Ureter (tissue), 1 donor: ENCODE data around the gene SIRPA. TPM values are rescaled to one million over a fixed set of nuclear protein-coding genes. Genes with fewer than 3 reads are reported as not detected.
A peak's percentile ranks its signal among the peaks of the same experiment; 100 is the strongest.

Experiments
- DNase-seq: peaks from one replicate; pipeline ENCODE4 v3.0.0-alpha.2; 2020; ENCODE audit warnings: low spot score
- total RNA-seq: library from RNA; stranded (reverse); gene quantifications from one replicate; pipeline ENCODE4 v1.2.4, GENCODE V29; 2023
- donor health status: DM: yes; HTN: yes; CAD: no.

The SIRPA gene
- total RNA-seq, 1 donor from 2014 or later: 14.5 TPM

GRCh38 chr20:1888796-1889463, 6.3 kb upstream of the SIRPA start:
- DNase-seq: no peak

DNA sequence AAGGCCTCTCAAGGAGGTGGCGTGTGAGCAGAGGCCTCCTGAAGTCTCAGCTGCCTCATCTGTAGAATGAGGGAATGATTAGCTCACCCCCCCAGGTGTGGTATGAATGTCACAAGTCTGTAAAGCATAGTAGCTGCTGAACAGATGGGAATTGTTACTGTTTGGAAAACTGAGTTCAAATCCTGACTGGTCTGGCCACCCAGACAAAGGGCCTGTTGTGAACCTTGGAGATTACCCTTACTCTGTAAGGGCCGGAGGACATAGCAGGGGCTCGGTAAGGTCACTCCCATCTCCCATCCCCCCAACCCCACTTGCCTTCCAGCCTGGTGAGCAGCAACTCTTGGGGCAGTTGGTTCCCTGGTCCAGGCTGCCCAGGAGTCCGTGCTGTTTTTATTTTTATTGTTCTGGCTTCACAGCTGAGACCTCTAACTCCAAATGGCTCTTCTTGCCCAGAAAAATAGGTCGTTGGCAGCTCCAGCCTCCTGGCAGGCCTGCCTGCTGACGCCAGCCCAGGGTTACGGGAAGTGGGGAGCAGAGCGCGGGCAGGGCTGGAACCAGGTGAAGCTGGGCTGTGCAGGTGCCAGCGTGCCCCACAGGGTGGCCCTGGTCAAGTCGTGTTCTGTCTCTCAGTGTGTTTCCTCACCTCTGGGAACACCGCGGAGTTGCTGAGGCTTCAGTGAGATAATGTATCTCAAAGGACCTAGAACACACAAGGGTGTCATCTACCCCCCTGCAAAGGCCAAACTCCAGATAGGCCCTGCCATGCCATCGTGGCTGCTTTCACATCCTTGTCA, 4.5 kb upstream of the SIRPA start:
- DNase-seq: no peak

DNA sequence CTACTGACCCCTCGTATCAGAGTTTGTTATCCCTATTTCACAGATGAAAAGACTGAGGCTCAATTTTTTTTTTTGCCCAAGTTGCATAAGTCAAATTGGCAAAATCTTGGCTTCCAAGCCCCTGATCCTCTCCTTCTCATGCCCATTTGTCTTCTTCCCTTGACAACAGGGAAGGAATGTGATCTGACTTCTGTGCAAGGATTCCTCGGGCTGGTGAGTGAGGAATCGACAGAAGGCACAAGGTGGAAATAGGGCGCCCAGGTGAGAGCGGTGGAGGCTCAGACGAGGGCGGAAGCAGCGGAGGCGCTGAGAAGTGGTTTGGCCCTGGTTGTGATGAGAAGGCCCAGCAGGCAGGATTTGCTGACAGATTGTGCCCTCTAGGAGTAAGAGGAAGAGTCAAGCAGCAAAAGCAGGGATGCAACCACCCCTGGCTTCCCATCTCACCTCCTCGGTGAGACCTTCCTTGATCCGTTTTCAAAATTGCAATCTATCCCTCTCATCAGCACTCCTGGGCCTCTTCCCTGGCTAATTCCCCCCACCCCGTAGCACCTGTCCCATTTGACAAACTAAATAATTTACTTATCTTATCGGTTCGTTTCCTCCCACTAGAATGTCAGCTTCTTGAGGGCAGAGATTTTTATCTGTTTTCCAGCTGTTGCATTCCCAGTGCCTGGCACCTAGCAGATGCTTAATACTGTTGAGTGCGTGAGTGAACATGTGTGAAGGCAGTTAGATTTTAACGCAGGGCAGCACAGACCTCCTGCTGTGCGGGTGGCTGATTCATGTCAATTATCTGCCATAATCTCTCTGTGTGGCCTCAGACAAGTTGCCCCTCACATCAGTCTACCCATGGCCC, 3.7 kb upstream of the SIRPA start:
- DNase-seq: no peak

DNA sequence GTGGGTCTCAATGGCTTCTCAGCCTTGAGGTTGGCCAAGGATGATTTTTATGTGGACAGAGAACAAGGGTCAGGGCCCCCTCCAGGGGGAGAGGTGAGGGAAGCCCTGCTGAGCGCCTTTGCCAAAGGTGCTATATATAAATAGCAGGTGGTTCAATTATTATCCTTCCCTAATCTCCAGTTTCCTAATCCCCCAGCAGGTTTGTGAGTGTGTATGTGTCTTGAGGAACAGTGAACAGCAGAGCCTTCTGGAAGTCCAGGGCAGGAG, 3.2 kb upstream of the SIRPA start:
- DNase-seq: no peak

DNA sequence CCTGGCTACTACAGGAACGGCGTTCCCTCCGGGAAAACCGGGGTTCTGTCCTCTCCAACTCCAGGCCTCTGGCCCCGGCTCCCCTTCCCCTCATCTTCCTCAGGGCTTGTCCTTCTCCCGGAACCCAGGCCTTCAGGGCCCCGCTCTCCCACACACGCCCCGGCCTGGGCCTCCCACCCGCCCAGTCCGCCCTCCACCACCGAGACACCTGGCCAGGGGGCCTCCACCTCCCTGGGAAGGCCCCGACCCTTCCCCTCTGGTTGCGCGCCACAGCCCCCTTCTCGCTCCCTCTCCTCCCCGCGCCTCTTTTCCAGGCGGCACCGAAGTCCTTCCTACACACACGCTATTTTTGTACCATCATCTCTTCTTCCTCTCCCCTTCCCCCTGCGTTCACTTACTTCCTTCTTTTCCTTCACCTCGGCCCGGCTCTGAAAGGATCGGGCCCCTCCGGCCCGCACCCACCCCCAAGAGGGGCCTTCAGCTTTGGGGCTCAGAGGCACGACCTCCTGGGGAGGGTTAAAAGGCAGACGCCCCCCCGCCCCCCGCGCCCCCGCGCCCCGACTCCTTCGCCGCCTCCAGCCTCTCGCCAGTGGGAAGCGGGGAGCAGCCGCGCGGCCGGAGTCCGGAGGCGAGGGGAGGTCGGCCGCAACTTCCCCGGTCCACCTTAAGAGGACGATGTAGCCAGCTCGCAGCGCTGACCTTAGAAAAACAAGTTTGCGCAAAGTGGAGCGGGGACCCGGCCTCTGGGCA, 1.3 kb upstream of the SIRPA start:
- no peak for DNase-seq

- DNase-seq: peak; percentile 59
Observed at GRCh38 chr20:1894471-1894950, 696 bp upstream of the SIRPA start.

GRCh38 chr20:1895674-1896483, 672 bp downstream of the SIRPA start:
- no peak for DNase-seq

DNA sequence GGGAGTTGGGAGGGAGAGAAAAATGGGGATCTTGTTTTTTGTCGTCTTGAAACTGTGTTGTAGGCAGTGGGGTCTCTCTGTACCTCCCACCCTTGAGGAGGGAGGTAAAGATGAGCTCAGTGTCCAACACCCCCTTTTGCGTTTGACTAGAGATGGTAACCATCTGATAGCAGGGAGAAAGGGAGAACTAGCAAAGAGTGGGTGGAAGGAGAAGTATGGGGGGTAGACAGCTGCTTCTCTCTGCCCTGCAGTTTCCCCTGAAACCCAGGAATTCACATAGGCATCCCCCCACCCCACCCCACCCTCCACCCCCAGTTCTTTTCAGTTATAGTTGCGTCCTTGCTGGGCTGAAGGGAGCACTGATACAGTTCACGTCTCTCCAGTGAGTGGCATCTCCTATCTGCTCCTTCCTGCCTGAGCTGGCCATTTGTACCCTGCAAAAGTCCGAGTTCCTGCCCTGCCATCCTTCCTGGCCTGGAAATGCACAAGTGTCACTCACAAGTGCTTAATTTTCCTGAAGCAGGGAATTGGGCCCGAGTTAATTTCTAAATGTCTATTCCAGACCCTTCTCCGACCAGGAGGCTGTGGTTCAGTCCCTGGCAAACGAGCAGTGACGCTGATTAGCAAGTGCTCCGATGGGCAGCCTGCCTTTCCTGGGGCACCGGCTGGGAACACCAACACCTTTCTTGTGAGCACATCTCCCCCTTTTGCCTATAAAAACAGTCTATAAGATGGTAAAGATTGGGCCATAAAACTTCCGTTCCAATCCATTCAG, 1.5 kb downstream of the SIRPA start:
- DNase-seq: no peak

DNA sequence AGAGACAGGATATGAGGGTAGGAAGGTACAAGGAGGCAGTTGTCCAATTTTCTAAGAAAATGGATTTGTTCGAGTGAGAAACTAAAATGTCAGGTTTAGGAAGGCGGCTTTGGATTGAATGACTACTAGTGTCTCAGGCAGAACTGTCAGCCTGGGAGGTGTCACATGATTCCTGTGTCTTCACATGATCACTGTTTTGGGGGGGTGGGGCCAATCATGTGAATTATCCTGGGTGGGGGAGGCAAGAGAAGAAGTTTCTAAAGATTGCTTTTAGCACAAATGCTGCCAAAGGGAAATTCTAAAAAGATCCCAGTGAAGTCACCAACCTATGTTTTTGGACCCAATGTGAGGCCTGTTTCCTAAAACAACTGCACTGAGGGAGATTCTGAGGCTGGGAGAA, 2.3 kb downstream of the SIRPA start:
- peak; percentile 58 for DNase-seq

DNA sequence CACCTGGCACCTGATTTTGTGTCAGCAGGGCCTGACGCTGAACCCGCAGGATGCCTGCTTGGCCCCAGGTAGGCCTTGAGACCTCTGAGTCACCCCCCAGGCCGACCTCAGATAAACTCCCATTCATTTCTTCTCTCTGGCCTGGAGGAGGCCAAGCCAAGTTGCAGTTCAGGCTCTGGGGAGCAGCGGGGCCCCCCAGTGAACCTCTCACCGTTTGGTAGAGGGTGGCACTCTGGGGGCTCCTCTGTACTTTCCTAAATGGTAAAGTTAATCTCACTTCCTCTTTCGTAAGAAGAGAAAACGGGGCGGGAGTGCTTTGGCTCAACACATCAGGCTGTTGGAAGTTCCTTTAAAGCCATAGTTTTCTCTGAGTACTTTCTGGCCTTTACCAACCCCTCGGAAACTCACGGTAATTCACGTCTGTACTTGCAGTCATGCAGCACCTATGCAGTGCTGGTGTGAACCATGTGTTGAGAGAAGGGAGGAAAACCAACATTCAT, 2.8 kb downstream of the SIRPA start:
- DNase-seq: no peak

GRCh38 chr20:1898482-1899240, 3.5 kb downstream of the SIRPA start:
- DNase-seq: no peak

DNA sequence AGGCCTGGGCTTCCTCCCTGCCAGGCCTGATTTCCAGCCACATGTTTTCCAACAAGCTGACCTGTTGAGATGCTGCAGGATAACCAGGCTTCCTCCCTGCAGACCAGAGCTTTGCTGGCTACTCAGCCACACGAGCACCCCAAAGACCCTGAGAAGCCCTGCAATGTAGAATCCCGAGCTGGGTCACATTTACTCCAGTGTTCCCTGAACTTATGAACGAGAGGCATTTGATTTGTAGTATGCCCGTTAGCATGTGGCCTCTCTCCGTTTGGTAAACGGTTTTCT, 4.0 kb downstream of the SIRPA start:
- DNase-seq: no peak

DNA sequence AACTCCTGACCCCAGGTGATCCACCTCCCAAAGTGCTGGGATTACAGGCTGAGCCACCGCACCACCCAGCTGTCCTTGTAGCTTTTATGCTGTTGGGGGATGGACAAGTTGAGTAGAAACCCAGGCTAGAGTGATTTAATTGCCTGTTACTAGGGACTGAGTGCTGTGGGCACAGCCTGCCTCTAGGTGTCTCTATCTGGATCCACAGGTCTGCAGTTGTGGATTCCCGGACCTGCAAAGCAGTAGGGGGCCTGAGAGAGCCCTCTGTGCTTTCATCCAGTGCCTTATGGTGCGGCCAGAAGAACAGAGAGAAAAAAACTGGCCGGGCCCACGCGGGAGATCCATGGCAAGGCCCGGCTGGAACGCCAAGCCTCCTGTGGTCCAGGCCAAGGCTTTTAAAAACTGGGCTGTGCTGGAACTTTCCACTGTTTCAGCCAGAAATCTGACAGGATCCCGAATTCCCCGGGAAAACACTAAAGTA, 5.2 kb downstream of the SIRPA start:
- peak; percentile 52 for DNase-seq

- no peak for DNase-seq
Observed at GRCh38 chr20:1901704-1902103, 6.5 kb downstream of the SIRPA start.

- DNase-seq: no peak
Observed at GRCh38 chr20:1902188-1902587, 7.0 kb downstream of the SIRPA start.

DNA sequence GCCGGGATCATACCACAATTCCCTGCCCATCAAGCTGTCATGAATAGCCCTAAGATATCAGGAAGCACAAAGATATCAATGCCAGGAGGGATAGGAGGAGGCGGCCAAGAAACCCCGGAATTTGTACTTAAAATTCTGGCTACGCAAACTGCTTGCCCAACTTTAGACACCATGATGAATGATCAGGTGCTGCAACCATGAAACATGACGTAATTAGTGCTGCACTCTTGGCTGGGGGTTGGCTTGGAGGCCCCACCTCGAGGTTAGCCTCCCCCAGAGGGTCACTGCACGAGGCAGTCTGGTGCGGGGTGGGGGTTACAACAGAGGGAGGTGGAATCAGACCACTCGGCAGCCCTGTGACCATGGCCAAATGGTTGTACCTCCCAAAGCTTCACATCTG, 8.9 kb downstream of the SIRPA start:
- DNase-seq: no peak

- no peak for DNase-seq
Observed at GRCh38 chr20:1905009-1905408, 9.8 kb downstream of the SIRPA start.

DNA sequence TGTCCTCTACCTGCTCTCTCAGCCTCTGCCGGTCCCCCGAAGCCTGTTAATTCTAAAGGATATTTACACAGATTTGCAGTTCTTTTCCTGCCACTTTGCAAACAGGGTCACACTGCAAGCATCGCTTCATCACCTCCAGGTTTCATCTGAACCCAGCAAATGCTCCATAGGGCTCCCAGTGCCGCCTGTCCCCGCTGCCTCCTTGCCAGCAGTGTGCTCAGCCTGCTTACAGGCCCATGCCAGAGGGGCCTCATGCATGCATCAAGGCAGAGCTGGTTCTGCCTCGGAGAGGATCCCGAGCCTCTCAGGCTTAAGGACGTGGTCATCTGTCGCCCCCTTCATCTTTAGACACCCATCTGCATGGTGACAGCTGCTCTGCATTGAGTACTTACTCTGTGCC, 10.5 kb downstream of the SIRPA start:
- DNase-seq: no peak

GRCh38 chr20:1906361-1907051, 11.3 kb downstream of the SIRPA start:
- DNase-seq: no peak
